ENCODE data around the gene PTPA.

- TF ChIP-seq CTCF (IDR thresholded peaks at IDR 0.05; ENCODE audit: borderline replicate concordance, extremely low read depth, low read length, poor library complexity, severe bottlenecking) (no peak), EZH2 (IDR thresholded peaks at IDR 0.05; ENCODE audit: borderline replicate concordance, low read depth, low read length, severe bottlenecking) (no peak)
Measured at GRCh38 chr9:129139993-129140396, 28.8 kb downstream of the PTPA start.

All from DND-41 (cell line).